ENCODE results near the gene CTNNA3.
"Not testable (repeated sequence)": the region's sequence is repeated elsewhere in the genome, so short reads cannot be mapped to it uniquely, and the experiment has no call there.

CTNNA3 gene

GRCh38 chr10:67550838-67551402, 145.1 kb downstream of the CTNNA3 start:
- TF ChIP-seq, protein P1, sequence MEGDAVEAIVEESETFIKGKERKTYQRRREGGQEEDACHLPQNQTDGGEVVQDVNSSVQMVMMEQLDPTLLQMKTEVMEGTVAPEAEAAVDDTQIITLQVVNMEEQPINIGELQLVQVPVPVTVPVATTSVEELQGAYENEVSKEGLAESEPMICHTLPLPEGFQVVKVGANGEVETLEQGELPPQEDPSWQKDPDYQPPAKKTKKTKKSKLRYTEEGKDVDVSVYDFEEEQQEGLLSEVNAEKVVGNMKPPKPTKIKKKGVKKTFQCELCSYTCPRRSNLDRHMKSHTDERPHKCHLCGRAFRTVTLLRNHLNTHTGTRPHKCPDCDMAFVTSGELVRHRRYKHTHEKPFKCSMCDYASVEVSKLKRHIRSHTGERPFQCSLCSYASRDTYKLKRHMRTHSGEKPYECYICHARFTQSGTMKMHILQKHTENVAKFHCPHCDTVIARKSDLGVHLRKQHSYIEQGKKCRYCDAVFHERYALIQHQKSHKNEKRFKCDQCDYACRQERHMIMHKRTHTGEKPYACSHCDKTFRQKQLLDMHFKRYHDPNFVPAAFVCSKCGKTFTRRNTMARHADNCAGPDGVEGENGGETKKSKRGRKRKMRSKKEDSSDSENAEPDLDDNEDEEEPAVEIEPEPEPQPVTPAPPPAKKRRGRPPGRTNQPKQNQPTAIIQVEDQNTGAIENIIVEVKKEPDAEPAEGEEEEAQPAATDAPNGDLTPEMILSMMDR (IDR thresholded peaks at IDR 0.05; ENCODE audit: low read depth, low read length), result no peak
- no peak overlapping the region for H3K4me3 ChIP-seq (ENCODE audit: low read depth, low read length)

GRCh38 chr10:67550046-67550445, 145.9 kb downstream of the CTNNA3 start:
- TF ChIP-seq, protein P1 (IDR thresholded peaks at IDR 0.05; ENCODE audit: low read depth, low read length), result no peak
- H3K4me3 ChIP-seq (ENCODE audit: low read depth, low read length), result no peak overlapping the region

DNA sequence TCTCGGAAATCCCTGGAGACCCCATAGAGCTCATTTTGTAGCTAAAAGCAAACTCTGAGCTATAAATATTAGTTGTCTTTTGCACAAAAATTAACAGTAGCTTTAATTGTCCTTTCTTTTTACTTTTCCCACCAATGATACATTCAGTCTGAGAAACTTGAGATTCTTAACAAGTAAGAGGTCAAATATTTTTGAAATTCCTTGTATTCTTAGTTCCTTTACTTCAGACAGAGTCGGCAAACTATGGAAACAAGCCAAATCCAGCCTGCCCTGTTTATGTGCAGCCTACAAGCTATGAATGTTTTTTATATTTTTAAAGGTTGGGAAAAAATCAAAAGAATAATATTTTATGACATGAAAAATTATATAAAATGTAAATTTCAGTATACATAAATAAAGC, 146.6 kb downstream of the CTNNA3 start:
- TF ChIP-seq, protein P1 (IDR thresholded peaks at IDR 0.05; ENCODE audit: low read depth, low read length), result no peak

GRCh38 chr10:67541411-67541810, 154.6 kb downstream of the CTNNA3 start:
- H3K4me3 ChIP-seq (ENCODE audit: low read depth, low read length), result no peak overlapping the region

More for the DNA sequence above, 146.6 kb downstream of the CTNNA3 start:
- no peak overlapping the region for H3K4me3 ChIP-seq (ENCODE audit: low read depth, low read length)

DNA sequence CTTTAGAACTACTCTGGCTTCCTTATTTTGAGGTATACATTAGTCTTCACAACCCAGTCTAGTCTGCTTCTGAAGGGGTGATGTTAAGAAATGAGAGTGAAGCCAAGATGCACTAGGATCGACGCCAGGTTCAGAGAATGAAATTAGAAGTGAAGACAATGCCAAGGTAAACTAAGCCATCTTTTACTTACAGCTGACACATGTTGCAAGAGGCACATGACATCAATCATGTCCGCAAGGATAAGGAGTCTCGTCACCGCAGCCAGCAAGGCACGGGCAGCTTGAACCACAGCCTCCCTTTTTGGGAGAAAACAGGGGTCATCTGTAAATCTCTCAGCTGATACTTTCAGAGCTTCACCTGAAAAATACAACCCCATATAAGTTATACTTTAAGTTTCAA, 156.7 kb downstream of the CTNNA3 start:
- TF ChIP-seq, protein P1 (IDR thresholded peaks at IDR 0.05; ENCODE audit: low read depth, low read length), result no peak
- H3K4me3 ChIP-seq (ENCODE audit: low read depth, low read length), result no peak overlapping the region

More at GRCh38 chr10:67541411-67541810, 154.6 kb downstream of the CTNNA3 start:
- TF ChIP-seq, protein P1 (IDR thresholded peaks at IDR 0.05; ENCODE audit: low read depth, low read length), result no peak

DNA sequence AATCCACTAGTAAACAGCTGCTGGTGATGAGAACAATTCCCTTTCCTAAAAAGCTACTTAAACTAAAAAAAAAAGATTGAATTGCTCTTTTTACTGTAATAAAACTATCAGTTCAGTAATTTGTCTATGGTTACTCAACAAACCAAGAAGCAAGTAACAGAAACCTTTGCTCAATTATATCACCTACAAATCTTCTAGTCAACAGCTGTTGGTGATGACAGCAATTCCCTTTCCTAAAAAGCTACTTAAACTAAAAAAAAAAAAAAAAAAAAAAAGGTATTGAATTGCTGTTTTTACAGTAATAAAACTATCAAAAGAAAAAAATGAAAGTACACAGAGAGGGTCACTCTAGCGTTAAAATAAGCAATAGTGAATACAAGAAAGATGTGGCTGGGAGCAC, 158.1 kb downstream of the CTNNA3 start:
- no peak overlapping the region for H3K4me3 ChIP-seq (ENCODE audit: low read depth, low read length)
- TF ChIP-seq, protein P1 (IDR thresholded peaks at IDR 0.05; ENCODE audit: low read depth, low read length), result no peak

DNA sequence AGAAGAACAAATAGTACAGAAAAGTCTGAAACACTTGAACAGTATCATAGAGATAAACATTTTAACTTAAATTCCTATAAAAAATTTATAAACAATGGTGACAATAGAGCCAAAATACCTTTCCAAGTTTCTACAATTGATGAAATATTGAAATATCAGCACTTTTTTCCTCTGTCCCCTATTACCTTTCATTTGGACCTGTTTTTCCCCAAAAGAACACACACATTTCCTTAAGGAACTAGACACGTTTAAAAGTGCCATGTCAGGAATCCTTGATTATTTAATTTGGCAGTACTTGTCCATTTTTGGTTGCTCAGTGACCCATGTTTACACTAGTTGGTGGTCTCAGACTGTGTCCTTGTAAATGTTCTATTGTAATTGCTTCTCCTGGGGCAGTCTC, 162.6 kb downstream of the CTNNA3 start:
- no peak overlapping the region for H3K4me3 ChIP-seq (ENCODE audit: low read depth, low read length)
- TF ChIP-seq, protein P1 (IDR thresholded peaks at IDR 0.05; ENCODE audit: low read depth, low read length), result no peak

GRCh38 chr10:67530990-67531389, 165.0 kb downstream of the CTNNA3 start:
- H3K4me3 ChIP-seq (ENCODE audit: low read depth, low read length), result not testable (repeated sequence)
